SK-N-SH treated with all-trans-retinoic acid at 6 μM for 48 hours (cell line): Measurements from ENCODE around the gene MTHFD1.

Experiments used
- ATAC-seq: fragments of 200-7000 bp; cut with Tn5 transposase; 3 replicates; pipeline ENCODE4 v1.9.1; 2020; ENCODE audit warnings: mild to moderate bottlenecking, moderate library complexity
- ARNTL ChIP-seq: fragments of 450-650 bp; formaldehyde crosslinking; IDR thresholded peaks from 2 replicates; pipeline ENCODE4 v1.5.0; 2020; ENCODE audit warnings: low read depth, mild to moderate bottlenecking, moderate library complexity, borderline replicate concordance
- CREB5 ChIP-seq: fragments of 250-450 bp; sonication (Bioruptor Pico); IDR thresholded peaks from 2 replicates; pipeline ENCODE4 v1.5.1; 2020; ENCODE audit warnings: low read depth, mild to moderate bottlenecking, moderate library complexity
- CSDC2 ChIP-seq: fragments of 250-450 bp; sonication (Bioruptor Pico); IDR thresholded peaks from 2 replicates; pipeline ENCODE4 v1.5.0; 2020; ENCODE audit warnings: mild to moderate bottlenecking, moderate library complexity
- CSRNP3 ChIP-seq: fragments of 250-450 bp; sonication (Bioruptor Pico); IDR thresholded peaks from 2 replicates; pipeline ENCODE4 v1.5.1; 2021; ENCODE audit warnings: mild to moderate bottlenecking, moderate library complexity
- ESRRG ChIP-seq: fragments of 250-450 bp; sonication (Bioruptor Pico); IDR thresholded peaks from 2 replicates; pipeline ENCODE4 v1.6.1; 2021; ENCODE audit warnings: mild to moderate bottlenecking
- GLIS3 ChIP-seq: fragments of 250-450 bp; sonication (Bioruptor Pico); IDR thresholded peaks from 2 replicates; pipeline ENCODE4 v1.5.0; 2020; ENCODE audit warnings: mild to moderate bottlenecking, moderate library complexity
- ISL1 ChIP-seq: fragments of 250-450 bp; sonication (Bioruptor Pico); IDR thresholded peaks from 2 replicates; pipeline ENCODE4 v2.1.2; 2022; ENCODE audit warnings: mild to moderate bottlenecking, moderate library complexity
- OSR1 ChIP-seq: fragments of 250-450 bp; sonication (Bioruptor Pico); IDR thresholded peaks from 2 replicates; pipeline ENCODE4 v1.8.0; 2022; ENCODE audit warnings: moderate library complexity, mild to moderate bottlenecking, inconsistent platforms
- PATZ1 ChIP-seq: fragments of 250-450 bp; sonication (Bioruptor Pico); IDR thresholded peaks from 2 replicates; pipeline ENCODE4 v1.8.0; 2020; ENCODE audit warnings: mild to moderate bottlenecking, moderate library complexity, borderline replicate concordance
- PPARA ChIP-seq: fragments of 250-450 bp; sonication (Bioruptor Pico); IDR thresholded peaks from 2 replicates; pipeline ENCODE4 v1.5.0; 2020; ENCODE audit warnings: mild to moderate bottlenecking, borderline replicate concordance
- RARB ChIP-seq: fragments of 250-450 bp; sonication (Bioruptor Pico); IDR thresholded peaks from 2 replicates; pipeline ENCODE4 v1.8.0; 2021; ENCODE audit warnings: mild to moderate bottlenecking, moderate library complexity
- SNAI2 ChIP-seq: fragments of 250-450 bp; sonication (Bioruptor Pico); IDR thresholded peaks from 2 replicates; pipeline ENCODE4 v1.5.0; 2020; ENCODE audit warnings: mild to moderate bottlenecking, moderate library complexity
- TCF4 ChIP-seq: fragments of 250-450 bp; sonication (Bioruptor Pico); IDR thresholded peaks from 2 replicates; pipeline ENCODE4 v1.8.0; 2021; ENCODE audit warnings: mild to moderate bottlenecking, moderate library complexity, borderline replicate concordance
- TOX ChIP-seq: fragments of 250-450 bp; sonication (Bioruptor Pico); IDR thresholded peaks from 2 replicates; pipeline ENCODE4 v1.8.0; 2021; ENCODE audit warnings: mild to moderate bottlenecking, moderate library complexity, borderline replicate concordance
- TSHZ2 ChIP-seq: fragments of 250-450 bp; sonication (Bioruptor Pico); IDR thresholded peaks from 2 replicates; pipeline ENCODE4 v1.5.0; 2020; ENCODE audit warnings: mild to moderate bottlenecking, moderate library complexity
- ZC3H10 ChIP-seq: fragments of 250-450 bp; sonication (Bioruptor Pico); IDR thresholded peaks from 2 replicates; pipeline ENCODE4 v1.5.1; 2021; ENCODE audit warnings: mild to moderate bottlenecking, moderate library complexity
- ZFP3 ChIP-seq: fragments of 250-450 bp; sonication (Bioruptor Pico); IDR thresholded peaks from 2 replicates; pipeline ENCODE4 v1.5.0; 2020; ENCODE audit warnings: mild to moderate bottlenecking, moderate library complexity
- ZFP30 ChIP-seq: fragments of 450-650 bp; formaldehyde crosslinking; IDR thresholded peaks from 2 replicates; pipeline ENCODE4 v1.5.0; 2022; ENCODE audit warnings: mild to moderate bottlenecking, moderate library complexity
- ZNF565 ChIP-seq: fragments of 450-650 bp; formaldehyde crosslinking; conservative IDR thresholded peaks from 2 replicates; pipeline ENCODE4 v1.5.0; 2020; ENCODE audit warnings: low read depth, mild to moderate bottlenecking, moderate library complexity
- ZNF8 ChIP-seq: fragments of 450-650 bp; formaldehyde crosslinking; IDR thresholded peaks from 2 replicates; pipeline ENCODE4 v1.5.0; 2020; ENCODE audit warnings: mild to moderate bottlenecking, moderate library complexity

Gene MTHFD1

GRCh38 chr14:64507376-64508156 is 119.4 kb downstream of the MTHFD1 start:
- TF ChIP-seq ZFP30 (CRISPR knock-in tag) (no peak), TCF4 (CRISPR knock-in tag) (no peak), PATZ1 (no peak), PPARA (CRISPR knock-in tag) (no peak), ZNF565 (CRISPR knock-in tag) (no peak), ZFP3 (CRISPR knock-in tag) (no peak), TOX (CRISPR knock-in tag) (no peak), ZNF8 (CRISPR knock-in tag) (no peak), RARB (CRISPR knock-in tag) (no peak), OSR1 (CRISPR knock-in tag) (no peak), CSRNP3 (no peak), ZC3H10 (CRISPR knock-in tag) (no peak), GLIS3 (CRISPR knock-in tag) (no peak), SNAI2 (CRISPR knock-in tag) (no peak), ISL1 (CRISPR knock-in tag) (no peak), CSDC2 (CRISPR knock-in tag) (no peak), TSHZ2 (CRISPR knock-in tag) (no peak)
- no peak for ATAC-seq

- TF ChIP-seq PPARA (CRISPR knock-in tag): no peak
- TF ChIP-seq ESRRG (CRISPR knock-in tag): no peak
- TF ChIP-seq ARNTL (CRISPR knock-in tag): no peak
- no peak for TF ChIP-seq TOX (CRISPR knock-in tag)
- no peak for TF ChIP-seq ZNF565 (CRISPR knock-in tag)
- no peak for TF ChIP-seq ZFP3 (CRISPR knock-in tag)
- TF ChIP-seq OSR1 (CRISPR knock-in tag): no peak
- no peak for TF ChIP-seq CREB5
- TF ChIP-seq GLIS3 (CRISPR knock-in tag): no peak
- TF ChIP-seq TSHZ2 (CRISPR knock-in tag): no peak
- no peak for TF ChIP-seq ZFP30 (CRISPR knock-in tag)
- ATAC-seq: no peak
Measured at GRCh38 chr14:64508215-64508776, 120.1 kb downstream of the MTHFD1 start.
